NB4 (cell line): ENCODE data around the gene MSRB1.
A peak's percentile ranks its signal among the peaks of the same experiment; 100 is the strongest.

Experiments used
- DNase-seq: peaks from one replicate; pipeline ENCODE4 v3.0.0; 2010; ENCODE audit warnings: low read depth
- H3K4me3 ChIP-seq: one replicate; pipeline ENCODE4 v1.5.1; 2011; ENCODE audit warnings: mild to moderate bottlenecking, low read depth, low read length, moderate library complexity
- MYC ChIP-seq: IDR thresholded peaks from 2 replicates; pipeline ENCODE4 v1.6.1; 2011; ENCODE audit warnings: low read depth, low read length
- POLR2A ChIP-seq: IDR thresholded peaks from 2 replicates; pipeline ENCODE4 v1.6.1; 2011; ENCODE audit warnings: mild to moderate bottlenecking; ENCODE audit not compliant: insufficient read length; ENCODE audit errors: extremely low read depth
- TF ChIP-seq, protein P1 (sequence below): IDR thresholded peaks from one replicate; pipeline ENCODE4 v1.5.1; 2012; ENCODE audit warnings: low read depth, low read length
- TF ChIP-seq, protein P2 (sequence below): IDR thresholded peaks from 2 replicates; pipeline ENCODE4 v1.6.1; 2011; ENCODE audit warnings: low read depth, low read length

Gene MSRB1

DNA sequence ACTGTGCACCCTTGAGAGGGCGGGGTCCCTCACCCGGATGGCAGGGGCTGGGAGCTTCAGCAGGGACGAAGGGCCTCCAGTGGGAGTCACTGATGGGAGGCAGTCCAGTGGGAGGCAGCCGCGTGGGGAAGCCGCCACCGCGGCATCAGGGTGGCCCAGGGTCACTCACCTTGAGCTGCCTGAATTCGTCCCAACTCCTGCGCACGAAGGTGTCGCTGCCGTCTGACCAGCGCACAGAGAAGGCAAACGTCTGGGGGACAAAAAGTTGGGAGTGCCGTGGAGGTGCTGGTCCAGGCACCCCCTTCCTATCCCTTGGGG, 37.7 kb upstream of the MSRB1 start:
- TF ChIP-seq POLR2A = no peak
- TF ChIP-seq, protein P1, sequence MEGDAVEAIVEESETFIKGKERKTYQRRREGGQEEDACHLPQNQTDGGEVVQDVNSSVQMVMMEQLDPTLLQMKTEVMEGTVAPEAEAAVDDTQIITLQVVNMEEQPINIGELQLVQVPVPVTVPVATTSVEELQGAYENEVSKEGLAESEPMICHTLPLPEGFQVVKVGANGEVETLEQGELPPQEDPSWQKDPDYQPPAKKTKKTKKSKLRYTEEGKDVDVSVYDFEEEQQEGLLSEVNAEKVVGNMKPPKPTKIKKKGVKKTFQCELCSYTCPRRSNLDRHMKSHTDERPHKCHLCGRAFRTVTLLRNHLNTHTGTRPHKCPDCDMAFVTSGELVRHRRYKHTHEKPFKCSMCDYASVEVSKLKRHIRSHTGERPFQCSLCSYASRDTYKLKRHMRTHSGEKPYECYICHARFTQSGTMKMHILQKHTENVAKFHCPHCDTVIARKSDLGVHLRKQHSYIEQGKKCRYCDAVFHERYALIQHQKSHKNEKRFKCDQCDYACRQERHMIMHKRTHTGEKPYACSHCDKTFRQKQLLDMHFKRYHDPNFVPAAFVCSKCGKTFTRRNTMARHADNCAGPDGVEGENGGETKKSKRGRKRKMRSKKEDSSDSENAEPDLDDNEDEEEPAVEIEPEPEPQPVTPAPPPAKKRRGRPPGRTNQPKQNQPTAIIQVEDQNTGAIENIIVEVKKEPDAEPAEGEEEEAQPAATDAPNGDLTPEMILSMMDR = no peak
- TF ChIP-seq, protein P2, sequence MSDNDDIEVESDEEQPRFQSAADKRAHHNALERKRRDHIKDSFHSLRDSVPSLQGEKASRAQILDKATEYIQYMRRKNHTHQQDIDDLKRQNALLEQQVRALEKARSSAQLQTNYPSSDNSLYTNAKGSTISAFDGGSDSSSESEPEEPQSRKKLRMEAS = no peak
- no peak for TF ChIP-seq MYC
- H3K4me3 ChIP-seq = no peak overlapping the region

DNA sequence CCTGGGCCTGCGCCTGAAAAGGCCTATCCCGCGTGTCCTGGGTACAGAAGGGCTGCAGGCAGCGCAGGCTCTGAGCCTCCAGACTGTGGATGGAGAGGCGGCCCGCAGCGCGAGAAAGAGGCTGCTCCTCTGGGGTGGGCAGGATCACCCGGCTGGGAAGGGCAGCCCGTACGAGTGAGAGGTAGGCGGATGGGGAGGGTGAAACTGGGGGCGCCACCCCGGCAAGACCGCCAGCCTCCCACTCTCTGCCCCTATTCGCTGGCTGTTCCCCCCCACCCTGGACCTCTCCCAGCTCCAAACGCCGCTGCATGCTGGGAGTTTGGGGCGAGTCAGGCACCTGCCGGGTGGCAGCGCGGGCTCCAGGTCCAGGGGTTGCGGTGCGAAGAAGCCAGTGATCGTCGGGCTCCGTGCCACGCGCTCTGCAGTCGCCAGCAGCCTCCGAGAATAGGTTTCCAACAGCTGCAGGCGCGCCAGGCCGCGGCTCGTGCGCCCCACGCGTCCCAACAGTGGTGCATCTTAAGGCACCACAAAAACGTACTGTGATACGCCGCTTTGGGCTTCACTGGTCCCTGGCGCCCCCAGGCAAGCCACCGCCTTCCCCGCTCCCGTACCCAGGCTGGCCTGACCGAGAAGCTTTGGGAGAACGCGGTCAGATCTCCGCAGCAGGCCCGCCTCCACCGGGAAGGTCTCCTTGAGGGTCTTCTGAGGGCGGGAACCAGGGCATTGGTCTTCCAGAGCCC, 37.2 kb upstream of the MSRB1 start:
- no peak for DNase-seq
- no peak for TF ChIP-seq MYC
- no peak overlapping the region for H3K4me3 ChIP-seq

More for the DNA sequence above, 37.7 kb upstream of the MSRB1 start:
- DNase-seq = no peak

DNA sequence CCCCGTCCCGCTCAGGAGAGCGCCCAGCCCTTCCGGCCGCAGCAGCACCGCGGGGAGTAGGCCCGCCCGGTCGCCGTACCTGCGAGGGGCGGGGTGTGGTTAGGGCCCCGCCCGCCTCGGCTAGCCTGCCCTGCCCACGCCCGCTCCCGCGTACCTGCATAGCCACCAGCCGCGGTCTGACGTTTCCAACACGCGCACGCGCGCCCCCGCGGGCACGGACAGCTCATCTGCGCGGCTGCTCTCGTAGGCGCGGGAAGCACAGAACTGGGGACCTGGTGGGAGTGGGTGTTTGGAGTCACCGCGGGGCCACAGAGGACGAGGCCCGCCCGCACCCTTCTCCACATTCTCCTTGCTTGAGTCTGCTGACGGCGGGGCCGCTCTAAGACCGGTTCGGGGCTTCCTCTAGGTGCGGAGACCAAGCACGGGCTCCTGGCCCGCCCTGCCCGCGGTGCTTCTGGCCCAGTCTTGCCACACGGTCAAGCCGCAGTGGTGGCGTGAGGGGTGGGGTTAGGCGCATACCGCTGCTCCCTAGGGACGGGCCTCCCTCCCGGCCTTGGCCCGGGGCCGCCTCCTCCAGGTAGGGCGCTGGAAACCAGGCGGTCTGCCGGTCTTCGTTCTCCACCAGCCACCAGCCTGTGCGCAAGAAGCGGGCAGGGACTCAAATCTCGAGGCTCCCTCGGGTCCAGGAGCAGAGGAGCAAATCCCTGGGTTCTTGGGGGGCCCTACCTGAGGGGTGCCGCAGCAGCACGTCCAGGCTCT, 36.5 kb upstream of the MSRB1 start:
- TF ChIP-seq, protein P2 = no peak
- TF ChIP-seq POLR2A (no peak), MYC (no peak)
- TF ChIP-seq, protein P1 = no peak

DNA sequence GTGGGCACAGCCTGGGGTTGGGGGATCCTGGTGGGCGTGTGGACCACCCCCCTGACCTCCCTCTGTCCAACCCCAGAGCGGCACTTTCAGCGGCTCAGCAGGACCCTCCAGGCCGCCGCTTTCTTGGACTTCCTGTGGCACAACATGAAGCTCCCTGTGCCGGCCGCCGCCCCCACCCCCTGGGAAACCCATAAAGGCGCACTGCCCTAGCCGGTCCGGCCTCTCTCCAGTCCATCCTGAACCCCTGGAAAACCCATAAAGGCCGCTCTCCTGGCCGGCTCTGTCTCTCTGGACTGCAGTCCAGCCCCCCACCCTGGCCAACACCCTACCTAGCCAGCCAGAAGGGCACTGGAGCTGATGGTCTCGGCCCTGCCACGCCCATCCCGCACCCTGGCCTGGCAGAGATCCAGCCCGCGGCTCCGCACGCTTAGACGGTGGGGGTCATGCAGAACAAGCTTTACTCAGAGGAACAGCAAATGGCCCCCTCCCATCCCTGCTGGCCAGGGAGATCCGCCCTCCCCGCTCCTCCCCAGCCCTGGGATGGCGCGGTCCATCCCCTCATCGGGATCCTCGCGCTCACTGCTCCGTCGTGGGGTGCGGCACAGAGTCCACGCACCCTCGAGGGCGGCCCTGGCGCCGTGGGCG, 35.6 kb upstream of the MSRB1 start:
- no peak for DNase-seq
- no peak overlapping the region for H3K4me3 ChIP-seq
- no peak for TF ChIP-seq POLR2A
- TF ChIP-seq, protein P2 = no peak

More for the DNA sequence above, 36.5 kb upstream of the MSRB1 start:
- no peak overlapping the region for H3K4me3 ChIP-seq
- DNase-seq = peak; percentile 32

DNA sequence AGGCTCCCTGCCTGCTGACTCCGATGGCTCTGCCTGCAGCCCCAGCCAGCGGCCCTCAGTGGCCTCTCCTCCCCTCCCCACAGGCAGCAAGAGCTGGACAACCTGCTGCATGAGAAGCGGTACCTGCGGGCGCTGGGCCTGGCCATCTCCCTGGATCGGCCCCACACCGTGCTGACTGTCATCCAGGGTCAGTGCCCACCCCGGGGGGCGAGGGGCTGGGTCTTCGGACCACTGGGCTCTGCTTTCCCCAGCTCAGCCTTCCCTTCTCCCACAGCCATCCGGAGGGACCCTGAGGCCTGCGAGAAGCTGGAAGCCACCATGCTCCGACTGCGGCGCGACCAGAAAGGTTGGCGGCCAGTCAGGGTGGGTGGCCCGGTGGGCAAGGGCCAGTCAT, 34.9 kb upstream of the MSRB1 start:
- H3K4me3 ChIP-seq = no peak overlapping the region
- no peak for DNase-seq
- TF ChIP-seq, protein P1 = no peak
- no peak for TF ChIP-seq POLR2A
- TF ChIP-seq, protein P2 = no peak
- TF ChIP-seq MYC = no peak

DNA sequence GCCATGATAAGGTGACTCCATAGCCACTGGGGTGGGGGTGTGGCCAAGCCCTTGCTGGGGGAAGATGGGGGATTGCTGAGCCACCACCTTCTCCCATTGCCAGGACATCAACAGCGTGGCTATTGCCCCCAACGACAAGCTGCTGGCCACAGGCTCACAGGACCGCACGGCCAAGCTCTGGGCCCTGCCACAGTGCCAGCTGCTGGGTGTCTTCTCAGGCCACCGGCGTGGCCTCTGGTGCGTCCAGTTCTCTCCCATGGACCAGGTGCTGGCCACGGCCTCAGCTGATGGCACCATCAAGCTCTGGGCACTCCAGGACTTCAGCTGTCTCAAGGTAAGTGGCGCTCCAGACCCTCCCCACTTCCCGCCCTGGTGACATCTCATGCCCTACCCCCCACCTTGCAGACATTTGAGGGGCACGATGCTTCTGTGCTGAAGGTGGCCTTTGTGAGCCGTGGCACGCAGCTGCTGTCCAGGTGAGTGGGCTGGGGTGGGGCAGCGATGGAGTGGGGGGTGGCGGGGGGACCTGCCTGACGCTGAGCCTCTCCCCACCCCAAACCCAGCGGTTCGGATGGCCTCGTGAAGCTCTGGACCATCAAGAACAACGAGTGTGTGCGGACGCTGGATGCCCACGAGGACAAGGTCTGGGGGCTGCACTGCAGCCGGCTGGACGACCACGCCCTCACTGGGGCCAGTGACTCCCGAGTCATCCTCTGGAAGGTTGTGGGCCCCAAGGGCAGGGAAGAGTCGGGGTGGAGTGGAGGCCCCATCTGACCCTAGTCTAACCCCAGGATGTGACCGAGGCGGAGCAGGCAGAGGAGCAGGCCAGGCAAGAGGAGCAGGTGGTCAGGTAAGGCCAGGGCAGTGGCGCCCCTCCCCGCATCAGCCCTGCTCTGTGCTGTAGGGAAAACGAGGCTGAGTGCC, 34.2 kb upstream of the MSRB1 start:
- DNase-seq = no peak
- H3K4me3 ChIP-seq = no peak overlapping the region
- TF ChIP-seq, protein P2 = no peak
- no peak for TF ChIP-seq POLR2A
- TF ChIP-seq, protein P1 = no peak
- no peak for TF ChIP-seq MYC
